Natural killer cell (primary cell): ENCODE data around the gene C2orf49. TPM values are rescaled to one million over a fixed set of nuclear protein-coding genes. Genes with fewer than 3 reads are reported as not detected.

ENCODE experiments used
- ATAC-seq, 3 donors: fragments of 150-1000 bp in 2 of 3; fragments of 200-7000 bp in 1 of 3; cut with Tn5 transposase; 1 replicate in 1 of 3; 2 replicates in 2 of 3; pipeline ENCODE4 v1.10.0; 2021; ENCODE audit warnings: mild to moderate bottlenecking in 2 of 3, moderate library complexity in 2 of 3
- DNase-seq, 2 donors: peaks; one replicate each; pipeline versions ENCODE4 v3.0.0 to v3.0.0-alpha.2; 2013 to 2021; ENCODE audit warnings: mixed read lengths in 1 of 2
- H3K27ac ChIP-seq: one replicate; pipeline ENCODE4 v1.5.1; 2013; ENCODE audit warnings: mild to moderate bottlenecking, low read length
- H3K27me3 ChIP-seq: one replicate; pipeline ENCODE4 v1.6.1; 2013; ENCODE audit warnings: low read length; ENCODE audit not compliant: control insufficient read depth, insufficient read depth
- H3K36me3 ChIP-seq: one replicate; pipeline ENCODE4 v1.6.1; 2013; ENCODE audit warnings: low read length; ENCODE audit not compliant: control insufficient read depth, insufficient read depth
- H3K4me1 ChIP-seq: one replicate; pipeline ENCODE4 v1.6.1; 2013; ENCODE audit warnings: low read length; ENCODE audit not compliant: control insufficient read depth, insufficient read depth
- H3K4me3 ChIP-seq: one replicate; pipeline ENCODE4 v1.5.1; 2013; ENCODE audit warnings: low read length
- H3K9me3 ChIP-seq: one replicate; pipeline ENCODE4 v1.6.1; 2013; ENCODE audit warnings: low read length; ENCODE audit not compliant: control insufficient read depth, insufficient read depth
- H3K27ac Mint-ChIP-seq, 2 donors: one replicate each; pipeline ENCODE4 v1.8.0; 2022; ENCODE audit warnings: mild to moderate bottlenecking in 2 of 2, mixed read lengths in 2 of 2, moderate library complexity in 1 of 2
- H3K27me3 Mint-ChIP-seq, 2 donors: one replicate each; pipeline ENCODE4 v1.8.0; 2022; ENCODE audit warnings: low read depth in 2 of 2, mixed read lengths in 2 of 2
- H3K36me3 Mint-ChIP-seq: one replicate; pipeline ENCODE4 v1.8.0; 2022; ENCODE audit warnings: mixed read lengths
- H3K4me1 Mint-ChIP-seq, 2 donors: one replicate each; pipeline ENCODE4 v1.8.0; 2022; ENCODE audit warnings: mixed read lengths in 2 of 2
- H3K4me3 Mint-ChIP-seq: one replicate; pipeline ENCODE4 v1.8.0; 2022; ENCODE audit warnings: mild to moderate bottlenecking, moderate library complexity, mixed read lengths
- H3K9me3 Mint-ChIP-seq, 2 donors: one replicate each; pipeline ENCODE4 v1.8.0; 2022; ENCODE audit warnings: mixed read lengths in 2 of 2
- WGBS: methylation state at CpG from one replicate; pipeline ENCODE4 v1.1.7; 2013; ENCODE audit warnings: missing lambda C conversion rate; ENCODE audit not compliant: insufficient coverage; 5-methylcytosine and 5-hydroxymethylcytosine counted together
- intact Hi-C: fragments of 100-400 bp; cut with micrococcal nuclease; formaldehyde crosslinking; loops from one replicate; pipeline ENCODE4 v1.14.2; 2022
- total RNA-seq, 4 donors: library from RNA; stranded (reverse); fragments of 120-200 nt in 1 of 4; gene quantifications; one replicate each; pipeline versions ENCODE4 v1.2.3 to v1.2.4, GENCODE V29; 2013 to 2022
- TF ChIP-seq, protein P1 (sequence below): fragments of 200-600 bp; IDR thresholded peaks from one replicate; pipeline ENCODE4 v1.8.0; 2022; ENCODE audit warnings: antibody characterized with exemption

C2orf49 gene
- total RNA-seq, 3 donors from 2014 or later (not counting 1 experiment from before 2014, with no cell fraction given): 19.4 to 23.5 (median 23.2) TPM

GRCh38 chr2:105380432-105381100 is 43.2 kb downstream of the C2orf49 start:
- WGBS: 49% methylated on average over 8 of the region's 9 CpGs
- intact Hi-C loops: no loop called here
- TF ChIP-seq, protein P1, sequence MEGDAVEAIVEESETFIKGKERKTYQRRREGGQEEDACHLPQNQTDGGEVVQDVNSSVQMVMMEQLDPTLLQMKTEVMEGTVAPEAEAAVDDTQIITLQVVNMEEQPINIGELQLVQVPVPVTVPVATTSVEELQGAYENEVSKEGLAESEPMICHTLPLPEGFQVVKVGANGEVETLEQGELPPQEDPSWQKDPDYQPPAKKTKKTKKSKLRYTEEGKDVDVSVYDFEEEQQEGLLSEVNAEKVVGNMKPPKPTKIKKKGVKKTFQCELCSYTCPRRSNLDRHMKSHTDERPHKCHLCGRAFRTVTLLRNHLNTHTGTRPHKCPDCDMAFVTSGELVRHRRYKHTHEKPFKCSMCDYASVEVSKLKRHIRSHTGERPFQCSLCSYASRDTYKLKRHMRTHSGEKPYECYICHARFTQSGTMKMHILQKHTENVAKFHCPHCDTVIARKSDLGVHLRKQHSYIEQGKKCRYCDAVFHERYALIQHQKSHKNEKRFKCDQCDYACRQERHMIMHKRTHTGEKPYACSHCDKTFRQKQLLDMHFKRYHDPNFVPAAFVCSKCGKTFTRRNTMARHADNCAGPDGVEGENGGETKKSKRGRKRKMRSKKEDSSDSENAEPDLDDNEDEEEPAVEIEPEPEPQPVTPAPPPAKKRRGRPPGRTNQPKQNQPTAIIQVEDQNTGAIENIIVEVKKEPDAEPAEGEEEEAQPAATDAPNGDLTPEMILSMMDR: no peak
- Histone ChIP-seq H3K4me1 (no peaks in the 10 kb centered on the region), H3K4me3 (no peak overlapping the region), H3K27me3 (no peaks in the 10 kb centered on the region), H3K9me3 (no peaks in the 10 kb centered on the region), H3K27ac (no peak overlapping the region), H3K36me3 (no peaks in the 10 kb centered on the region)
- H3K27me3 Mint-ChIP-seq: peaks cover 0 to 8% of the 10 kb centered on the region in 2 donors
- ATAC-seq (no peak), DNase-seq (no peak)
- H3K4me1 Mint-ChIP-seq: no peaks in the 10 kb centered on the region
- no peaks in the 10 kb centered on the region for H3K36me3 Mint-ChIP-seq
- H3K4me3 Mint-ChIP-seq: no peak overlapping the region
- no peaks in the 10 kb centered on the region for H3K9me3 Mint-ChIP-seq
- no peak overlapping the region for H3K27ac Mint-ChIP-seq

GRCh38 chr2:105381101-105381668 is 43.8 kb downstream of the C2orf49 start:
- DNase-seq (no peak), ATAC-seq (no peak)
- Mint-ChIP-seq H3K4me3 (no peak overlapping the region), H3K4me1 (no peaks in the 10 kb centered on the region), H3K9me3 (no peaks in the 10 kb centered on the region), H3K27ac (no peak overlapping the region), H3K36me3 (no peaks in the 10 kb centered on the region), H3K27me3 (peaks cover 0 to 8% of the 10 kb centered on the region in 2 donors)
- TF ChIP-seq, protein P1: no peak
- Histone ChIP-seq H3K9me3 (no peaks in the 10 kb centered on the region), H3K4me3 (no peak overlapping the region), H3K27ac (no peak overlapping the region), H3K4me1 (no peaks in the 10 kb centered on the region), H3K36me3 (no peaks in the 10 kb centered on the region), H3K27me3 (no peaks in the 10 kb centered on the region)
- intact Hi-C loops: no loop called here
- 89% methylated on average over 14 of the region's 14 CpGs for WGBS

- intact Hi-C loops: no loop called here
- H3K4me1 ChIP-seq: no peaks in the 10 kb centered on the region
- H3K27me3 Mint-ChIP-seq: peaks cover 0 to 8% of the 10 kb centered on the region in 2 donors
- H3K9me3 ChIP-seq: no peaks in the 10 kb centered on the region
- no peak overlapping the region for H3K27ac Mint-ChIP-seq
- DNase-seq: no peak
- H3K9me3 Mint-ChIP-seq: no peaks in the 10 kb centered on the region
- no peak overlapping the region for H3K4me3 ChIP-seq
- no peaks in the 10 kb centered on the region for H3K36me3 ChIP-seq
- no peaks in the 10 kb centered on the region for H3K27me3 ChIP-seq
- no peak for ATAC-seq
- TF ChIP-seq, protein P1: no peak
- no peak overlapping the region for H3K27ac ChIP-seq
- 95% methylated on average over 4 of the region's 5 CpGs for WGBS
- H3K4me3 Mint-ChIP-seq: no peak overlapping the region
- no peaks in the 10 kb centered on the region for H3K4me1 Mint-ChIP-seq
- H3K36me3 Mint-ChIP-seq: no peaks in the 10 kb centered on the region
Measured at GRCh38 chr2:105382177-105382576, 44.8 kb downstream of the C2orf49 start.
